PC-9 (cell line): ENCODE measurements around the gene RNF151. TPM values are rescaled to one million over a fixed set of nuclear protein-coding genes. Genes with fewer than 3 reads are reported as not detected.

Experiments
- BruUV-seq: library from RNA; stranded (reverse); fragments of 400-500 nt; replicated peaks from 2 replicates; lab custom pipeline; 2021; lab: Mats Ljungman, UMichigan
- CTCF ChIA-PET: fragments of 300-600 bp; sonication (Branson Sonifier 250); formaldehyde crosslinking; loops from one replicate; lab custom pipeline; 2022; ENCODE audit warnings: antibody characterized with exemption; lab: Charles Lee
- POLR2A ChIA-PET: fragments of 300-600 bp; sonication (Branson Sonifier 250); formaldehyde crosslinking; loops from one replicate; lab custom pipeline; 2022; ENCODE audit warnings: antibody characterized with exemption; ENCODE audit not compliant: unreplicated experiment; lab: Charles Lee
- DNase-seq, 2 experiments: peaks; one replicate each; pipeline versions ENCODE4 v3.0.0 to v3.0.0-alpha.2; 2015 to 2022; ENCODE audit warnings: mixed read lengths in 1 of 2
- H2AFZ ChIP-seq: fragments of 200-600 bp; sonication (generic); 2 replicates; pipeline ENCODE4 v1.8.1; 2017; ENCODE audit warnings: antibody characterized with exemption
- H3F3A ChIP-seq: fragments of 200-600 bp; sonication (generic); 2 replicates; pipeline ENCODE4 v1.8.1; 2017; ENCODE audit warnings: antibody characterized with exemption, mild to moderate bottlenecking, low read depth; ENCODE audit not compliant: insufficient read depth
- H3K27ac ChIP-seq: fragments of 200-600 bp; sonication (generic); 2 replicates; pipeline ENCODE4 v1.6.1; 2016; ENCODE audit warnings: mixed run types
- H3K27me3 ChIP-seq: fragments of 200-600 bp; sonication (generic); 2 replicates; pipeline ENCODE4 v1.6.1; 2016; ENCODE audit warnings: low read depth, mixed run types; ENCODE audit not compliant: insufficient read depth
- H3K36me3 ChIP-seq: fragments of 200-600 bp; sonication (generic); 2 replicates; pipeline ENCODE4 v1.6.1; 2016; ENCODE audit warnings: low read depth, mixed run types
- H3K4me1 ChIP-seq: fragments of 200-600 bp; sonication (generic); replicated peaks from 2 replicates; pipeline ENCODE4 v1.6.1; 2016; ENCODE audit warnings: mixed run types; ENCODE audit not compliant: insufficient read depth
- H3K4me2 ChIP-seq: fragments of 200-600 bp; sonication (generic); 2 replicates; pipeline ENCODE4 v1.6.1; 2017; ENCODE audit warnings: mixed run types
- H3K4me3 ChIP-seq: fragments of 200-600 bp; sonication (generic); 2 replicates; pipeline ENCODE4 v1.6.1; 2016; ENCODE audit warnings: mixed run types
- H3K79me2 ChIP-seq: fragments of 200-600 bp; sonication (generic); 2 replicates; pipeline ENCODE4 v1.6.1; 2017; ENCODE audit warnings: low read depth, mixed run types
- H3K9me2 ChIP-seq: fragments of 200-600 bp; sonication (generic); 2 replicates; pipeline ENCODE4 v1.8.1; 2017; ENCODE audit warnings: mild to moderate bottlenecking; ENCODE audit not compliant: insufficient read depth
- H3K9me3 ChIP-seq: fragments of 200-600 bp; sonication (generic); 2 replicates; pipeline ENCODE4 v1.8.1; 2016; ENCODE audit warnings: low read depth; ENCODE audit not compliant: insufficient read depth
- H4K20me1 ChIP-seq: fragments of 200-600 bp; sonication (generic); 2 replicates; pipeline ENCODE4 v1.8.1; 2017; ENCODE audit not compliant: insufficient read depth
- CTCF ChIP-seq: fragments of 200-600 bp; sonication (generic); conservative IDR thresholded peaks from 2 replicates; pipeline ENCODE4 v1.6.1; 2017; ENCODE audit warnings: mixed run types, antibody characterized with exemption, mild to moderate bottlenecking, moderate library complexity
- EZH2 ChIP-seq: fragments of 200-600 bp; sonication (generic); IDR thresholded peaks from 2 replicates; pipeline ENCODE4 v1.8.0; 2017; ENCODE audit warnings: antibody characterized with exemption, low read depth
- intact Hi-C: fragments of 100-400 bp; cut with micrococcal nuclease; formaldehyde crosslinking; loops from one replicate; pipeline ENCODE4 v1.10.0; 2022; ENCODE audit not compliant: unreplicated experiment
- total RNA-seq: library from RNA; stranded (reverse); gene quantifications from 2 replicates; pipeline ENCODE4 v1.2.3, GENCODE V29; 2021

RNF151 gene
- total RNA-seq, 1 experiment from 2014 or later = not detected

GRCh38 chr16:1933097-1933661 lies 33.5 kb upstream of the RNF151 start:
- no peaks in the 10 kb centered on the region for H3K27me3 ChIP-seq
- no peaks in the 10 kb centered on the region for H3K9me3 ChIP-seq
- no peak for TF ChIP-seq EZH2
- TF ChIP-seq CTCF = no peak
- no peak for DNase-seq
- intact Hi-C loops = no loop called here
- H3K4me3 ChIP-seq = no peak overlapping the region
- BruUV-seq = no TSS peak
- ChIA-PET CTCF (no interaction called here), POLR2A (no interaction called here)
- H3F3A ChIP-seq = peaks cover 20% of the 10 kb centered on the region
- no peaks in the 10 kb centered on the region for H4K20me1 ChIP-seq
- H3K36me3 ChIP-seq = no peaks in the 10 kb centered on the region
- H3K79me2 ChIP-seq = no peaks in the 10 kb centered on the region
- H2AFZ ChIP-seq = no peak overlapping the region
- H3K27ac ChIP-seq = no peak overlapping the region
- H3K4me2 ChIP-seq = no peak overlapping the region
- peaks cover 19% of the 10 kb centered on the region for H3K4me1 ChIP-seq
- no peaks in the 10 kb centered on the region for H3K9me2 ChIP-seq

GRCh38 chr16:1936945-1937479 lies 29.6 kb upstream of the RNF151 start:
- H3K4me1 ChIP-seq = peaks cover 33% of the 10 kb centered on the region
- no peak overlapping the region for H3K27ac ChIP-seq
- no peaks in the 10 kb centered on the region for H3K9me3 ChIP-seq
- H4K20me1 ChIP-seq = no peaks in the 10 kb centered on the region
- H2AFZ ChIP-seq = no peak overlapping the region
- BruUV-seq = no TSS peak
- H3K4me2 ChIP-seq = no peak overlapping the region
- 0 out of 2 replicates have a peak, but pooled peaks cover 12% of the 10 kb centered on the region for H3K79me2 ChIP-seq
- no peak overlapping the region for H3K4me3 ChIP-seq
- TF ChIP-seq CTCF (no peak), EZH2 (no peak)
- intact Hi-C loops = no loop called here
- DNase-seq = no peak
- H3F3A ChIP-seq = peaks cover 37% of the 10 kb centered on the region
- ChIA-PET POLR2A (no interaction called here), CTCF (no interaction called here)
- no peaks in the 10 kb centered on the region for H3K36me3 ChIP-seq
- no peaks in the 10 kb centered on the region for H3K27me3 ChIP-seq
- no peaks in the 10 kb centered on the region for H3K9me2 ChIP-seq

GRCh38 chr16:1938316-1938715 lies 28.3 kb upstream of the RNF151 start:
- BruUV-seq = no TSS peak
- H2AFZ ChIP-seq = no peak overlapping the region
- ChIA-PET CTCF (no interaction called here), POLR2A (interaction anchor here (0.7 kb wide), 1 partner anchor 12 kb away, joined by 6 read pairs; no protein-coding TSS in a partner anchor)
- H3K79me2 ChIP-seq = peaks cover 18% of the 10 kb centered on the region; the same call in 1 of the 2 replicates
- no peaks in the 10 kb centered on the region for H3K27me3 ChIP-seq
- no peaks in the 10 kb centered on the region for H3K9me3 ChIP-seq
- H3K9me2 ChIP-seq = no peaks in the 10 kb centered on the region
- H4K20me1 ChIP-seq = no peaks in the 10 kb centered on the region
- no peak for DNase-seq
- H3K4me2 ChIP-seq = no peak overlapping the region
- peaks cover 36% of the 10 kb centered on the region for H3K4me1 ChIP-seq
- no peak overlapping the region for H3K4me3 ChIP-seq
- H3K27ac ChIP-seq = no peak overlapping the region
- intact Hi-C loops = no loop called here
- no peaks in the 10 kb centered on the region for H3K36me3 ChIP-seq
- peaks cover 46% of the 10 kb centered on the region for H3F3A ChIP-seq
- TF ChIP-seq EZH2 (no peak), CTCF (no peak)
